Measurements from ENCODE around the gene POLR2A.

Gene POLR2A

DNA sequence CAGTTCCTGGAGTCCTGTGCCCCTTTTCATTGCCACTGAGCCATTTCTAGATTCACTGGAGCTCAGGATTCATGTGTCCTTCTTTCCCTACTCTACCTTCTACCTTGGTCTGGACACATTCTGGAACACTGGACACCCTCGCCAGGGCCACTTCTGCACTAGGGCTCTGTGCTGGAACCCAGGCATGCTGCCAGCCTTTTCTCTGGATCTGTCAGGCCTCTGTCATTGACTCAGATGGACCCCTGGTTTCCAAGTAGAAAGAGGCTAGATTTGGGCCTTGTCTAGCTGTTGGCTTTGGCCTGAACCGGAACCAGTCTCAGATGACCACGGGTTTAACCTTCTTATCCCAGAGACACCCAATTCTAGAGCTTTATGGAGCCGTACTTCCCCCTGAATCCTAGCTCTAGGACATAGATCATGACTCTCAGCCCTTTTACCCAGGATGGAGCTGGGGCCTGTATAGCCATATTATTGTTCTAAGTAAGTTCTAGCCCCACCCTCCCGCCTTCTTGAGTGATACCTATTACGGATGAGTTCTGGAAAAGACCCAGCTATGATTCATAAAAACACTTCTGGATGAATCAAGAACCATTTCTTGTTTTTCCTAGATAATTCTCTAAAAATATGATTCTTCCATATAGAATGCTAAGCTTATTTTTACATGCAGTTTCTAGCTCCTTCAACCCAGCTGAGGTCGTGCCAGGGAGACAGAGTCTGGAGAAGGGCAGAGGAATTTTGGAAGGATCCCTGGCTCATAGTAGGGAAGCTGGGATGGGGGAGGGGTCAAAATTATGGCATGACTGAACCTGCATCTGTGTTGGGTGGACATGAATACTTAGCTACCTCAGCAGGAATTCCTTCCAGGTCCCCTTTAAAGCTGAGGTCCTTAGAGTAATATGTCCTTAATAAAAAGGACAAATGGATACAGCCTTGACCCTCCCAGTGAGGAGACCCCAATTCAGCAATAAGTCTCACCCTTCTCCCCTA lies 40.4 kb upstream of the POLR2A start:
- H3K4me3 ChIP-seq (replicated peaks; ENCODE audit: low read depth, low read length), result no peak overlapping the region
- peak; percentile 61 for DNase-seq (ENCODE audit: low read depth)
- TF ChIP-seq, protein P1, sequence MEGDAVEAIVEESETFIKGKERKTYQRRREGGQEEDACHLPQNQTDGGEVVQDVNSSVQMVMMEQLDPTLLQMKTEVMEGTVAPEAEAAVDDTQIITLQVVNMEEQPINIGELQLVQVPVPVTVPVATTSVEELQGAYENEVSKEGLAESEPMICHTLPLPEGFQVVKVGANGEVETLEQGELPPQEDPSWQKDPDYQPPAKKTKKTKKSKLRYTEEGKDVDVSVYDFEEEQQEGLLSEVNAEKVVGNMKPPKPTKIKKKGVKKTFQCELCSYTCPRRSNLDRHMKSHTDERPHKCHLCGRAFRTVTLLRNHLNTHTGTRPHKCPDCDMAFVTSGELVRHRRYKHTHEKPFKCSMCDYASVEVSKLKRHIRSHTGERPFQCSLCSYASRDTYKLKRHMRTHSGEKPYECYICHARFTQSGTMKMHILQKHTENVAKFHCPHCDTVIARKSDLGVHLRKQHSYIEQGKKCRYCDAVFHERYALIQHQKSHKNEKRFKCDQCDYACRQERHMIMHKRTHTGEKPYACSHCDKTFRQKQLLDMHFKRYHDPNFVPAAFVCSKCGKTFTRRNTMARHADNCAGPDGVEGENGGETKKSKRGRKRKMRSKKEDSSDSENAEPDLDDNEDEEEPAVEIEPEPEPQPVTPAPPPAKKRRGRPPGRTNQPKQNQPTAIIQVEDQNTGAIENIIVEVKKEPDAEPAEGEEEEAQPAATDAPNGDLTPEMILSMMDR (IDR thresholded peaks at IDR 0.05; ENCODE audit: low read length, missing control alignments), result no peak

DNA sequence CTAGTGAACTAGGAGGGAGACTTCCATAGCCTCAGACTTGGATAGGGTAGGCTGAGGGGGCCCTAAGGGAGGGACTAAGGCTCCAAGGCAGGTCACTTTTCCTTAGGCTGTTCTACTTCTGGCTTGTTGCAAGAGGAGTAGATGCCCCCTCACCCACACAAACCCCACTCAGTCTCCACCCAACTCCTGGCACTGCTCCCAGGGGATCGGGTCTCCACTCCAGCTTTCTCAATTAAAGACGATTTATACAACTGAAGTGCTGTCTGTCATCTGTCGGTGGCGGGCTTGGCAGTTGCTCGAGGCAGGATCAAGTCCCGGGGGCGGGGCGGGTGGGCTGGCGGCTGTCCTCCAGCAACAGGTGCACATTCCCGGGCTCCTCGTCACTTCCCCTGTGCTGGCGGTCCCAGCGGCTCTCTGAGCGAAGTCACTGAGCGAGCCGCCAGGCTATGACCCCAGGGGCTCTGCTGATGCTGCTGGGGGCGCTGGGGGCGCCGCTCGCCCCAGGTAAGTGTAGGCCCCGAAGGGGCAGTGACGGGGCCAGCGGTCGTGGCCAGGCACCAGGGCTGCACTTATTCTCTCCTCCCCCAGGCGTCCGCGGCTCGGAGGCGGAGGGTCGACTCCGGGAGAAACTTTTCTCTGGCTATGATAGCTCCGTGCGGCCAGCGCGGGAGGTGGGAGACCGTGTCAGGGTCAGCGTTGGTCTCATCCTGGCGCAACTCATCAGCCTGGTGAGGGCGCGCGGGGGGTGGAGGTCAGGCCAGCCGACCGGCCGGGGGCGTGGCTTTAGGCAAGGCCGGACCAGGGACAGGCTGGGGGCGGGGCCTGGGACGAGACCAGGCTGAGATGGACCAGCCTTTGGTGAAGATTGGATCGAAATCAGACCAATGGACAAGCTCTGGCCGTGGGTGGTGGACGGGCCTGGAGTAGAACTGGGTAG lies 39.2 kb upstream of the POLR2A start, which contains the start of gene CHRNB1:
Gene CHRNB1, plus strand, starts transcription at position 380 of the 937 bp plus-strand sequence. Its CDS starts 67 bp downstream, at position 447.
- TF ChIP-seq, protein P1 (IDR thresholded peaks at IDR 0.05; ENCODE audit: low read length, missing control alignments), result no peak
- peak within 1 kb of the TSS; percentile 34 for H3K4me3 ChIP-seq (replicated peaks; ENCODE audit: low read depth, low read length)
- DNase-seq (ENCODE audit: low read depth), result no peak

- no peak for DNase-seq (ENCODE audit: low read depth)
- H3K4me3 ChIP-seq (replicated peaks; ENCODE audit: low read depth, low read length), result peak overlapping the region; percentile 34
- TF ChIP-seq, protein P1 (IDR thresholded peaks at IDR 0.05; ENCODE audit: low read length, missing control alignments), result no peak
These were observed 38.6 kb upstream of the POLR2A start for GRCh38 chr17:7445619-7445968.

- DNase-seq (ENCODE audit: low read depth), result no peak
- TF ChIP-seq, protein P1 (IDR thresholded peaks at IDR 0.05; ENCODE audit: low read length, missing control alignments), result no peak
- no peak overlapping the region for H3K4me3 ChIP-seq (replicated peaks; ENCODE audit: low read depth, low read length)
These were observed 35.7 kb upstream of the POLR2A start for GRCh38 chr17:7448461-7448860.

GRCh38 chr17:7459961-7460545 lies 24.1 kb upstream of the POLR2A start:
- TF ChIP-seq, protein P1 (IDR thresholded peaks at IDR 0.05; ENCODE audit: low read length, missing control alignments), result no peak
- DNase-seq (ENCODE audit: low read depth), result no peak
- no peak overlapping the region for H3K4me3 ChIP-seq (replicated peaks; ENCODE audit: low read depth, low read length)

GRCh38 chr17:7460850-7461660 lies 23.1 kb upstream of the POLR2A start:
- TF ChIP-seq, protein P1 (IDR thresholded peaks at IDR 0.05; ENCODE audit: low read length, missing control alignments), result no peak
- DNase-seq (ENCODE audit: low read depth), result no peak
- no peak overlapping the region for H3K4me3 ChIP-seq (replicated peaks; ENCODE audit: low read depth, low read length)
